K562 (cell line): Measurements from ENCODE around the gene LAG3.

Source experiments
- MTF1 ChIP-seq: fragments of 250-450 bp; sonication (Bioruptor Pico); IDR thresholded peaks from 2 replicates; pipeline ENCODE4 v1.9.0; 2021; ENCODE audit warnings: moderate library complexity, mild to moderate bottlenecking, inconsistent platforms, borderline replicate concordance
- NR1H2 ChIP-seq: sonication (generic); formaldehyde crosslinking; IDR thresholded peaks from 2 replicates; pipeline ENCODE4 v1.4.0; 2020; ENCODE audit warnings: mild to moderate bottlenecking, missing genetic modification reagents

GRCh38 chr12:6768437-6768914 lies 3.8 kb upstream of the LAG3 start:
- TF ChIP-seq NR1H2 (CRISPR knock-in tag) (no peak), MTF1 (CRISPR knock-in tag) (no peak)
